Measurements from ENCODE around the gene AKNA.
"Not testable (repeated sequence)": the region's sequence is repeated elsewhere in the genome, so short reads cannot be mapped to it uniquely, and the experiment has no call there.

AKNA gene

DNA sequence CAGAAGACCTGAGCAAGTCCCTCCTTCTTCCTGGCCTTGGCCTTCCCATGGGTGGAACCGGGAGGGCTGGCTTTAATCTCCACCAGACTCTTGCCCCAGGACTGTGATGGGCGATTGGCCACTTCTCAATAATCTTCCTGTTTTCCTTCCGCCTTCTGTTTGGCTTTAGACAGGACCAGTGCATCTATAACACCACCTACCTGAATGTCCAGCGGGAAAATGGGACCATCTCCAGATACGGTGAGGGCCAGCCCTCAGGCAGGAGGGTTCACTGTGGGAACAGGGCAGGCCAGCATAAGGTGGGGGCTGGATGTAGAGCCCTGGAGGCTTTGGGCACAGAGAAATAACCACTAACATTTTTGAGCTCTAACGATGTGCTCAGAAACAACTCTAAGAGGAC is 63.9 kb downstream of the AKNA start:
- not testable (repeated sequence) for DNase-seq (ENCODE audit: extremely low read depth in 1 of 2, low read depth in 1 of 2)

DNA sequence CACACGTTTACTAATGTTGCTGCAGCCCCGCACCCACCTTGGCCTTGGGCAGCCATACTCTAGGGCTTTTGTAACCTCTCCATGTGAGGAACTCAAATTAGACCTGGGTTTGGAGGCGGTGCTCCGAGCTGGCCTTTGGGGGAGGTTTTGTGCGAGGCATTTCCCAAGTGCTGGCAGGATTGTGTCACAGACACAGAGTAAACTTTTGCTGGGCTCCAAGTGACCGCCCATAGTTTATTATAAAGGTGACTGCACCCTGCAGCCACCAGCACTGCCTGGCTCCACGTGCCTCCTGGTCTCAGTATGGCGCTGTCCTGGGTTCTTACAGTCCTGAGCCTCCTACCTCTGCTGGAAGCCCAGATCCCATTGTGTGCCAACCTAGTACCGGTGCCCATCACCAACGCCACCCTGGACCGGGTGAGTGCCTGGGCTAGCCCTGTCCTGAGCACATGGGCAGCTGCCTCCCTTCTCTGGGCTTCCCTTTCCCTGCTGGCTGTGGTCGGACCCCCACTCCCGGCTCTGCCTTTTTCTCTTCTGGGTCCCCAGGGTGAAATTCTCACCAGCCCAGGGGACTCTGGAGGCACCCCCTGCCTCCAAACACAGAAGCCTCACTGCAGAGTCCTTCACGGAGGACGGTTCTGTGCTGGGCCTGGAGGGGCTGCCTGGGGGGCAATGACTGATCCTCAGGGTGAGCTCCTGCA is 64.8 kb downstream of the AKNA start, which contains the start of gene ORM1:
TSS of gene ORM1 (plus strand) at position 268 of the 701 bp plus-strand sequence. CDS start at position 304, 36 bp downstream.
- DNase-seq (ENCODE audit: extremely low read depth in 1 of 2, low read depth in 1 of 2): not testable (repeated sequence)

DNA sequence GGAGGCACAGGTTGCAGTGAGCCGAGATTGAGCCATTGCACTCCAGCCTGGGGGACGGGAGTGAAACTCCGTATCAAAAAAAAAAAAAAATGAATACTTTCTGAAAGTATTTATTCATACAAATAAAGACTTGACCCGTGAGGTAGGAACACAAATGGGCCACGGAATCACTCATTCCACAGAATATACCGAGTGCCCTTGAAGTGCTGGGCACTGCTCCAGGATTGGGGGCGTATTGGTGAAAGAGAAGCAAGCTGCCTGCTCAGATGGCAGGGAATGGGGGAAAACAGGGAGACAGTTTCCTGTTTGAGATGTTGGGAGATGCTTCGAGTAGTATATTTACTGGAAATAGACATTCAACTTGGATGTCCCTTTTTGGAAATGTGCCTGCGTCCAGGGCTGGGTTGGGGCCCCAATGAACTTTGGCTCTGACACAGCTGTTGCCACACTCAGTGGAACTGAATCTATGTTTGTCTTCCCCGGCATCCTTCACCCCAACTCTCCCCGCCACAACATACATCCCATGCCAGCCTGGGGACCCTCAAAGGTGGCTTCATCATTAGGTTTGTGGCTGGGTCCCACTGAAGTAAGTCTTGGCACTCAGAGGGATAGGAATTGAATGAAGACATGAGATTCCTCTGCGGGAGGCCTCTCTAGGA is 65.5 kb downstream of the AKNA start:
- DNase-seq (ENCODE audit: extremely low read depth in 1 of 2, low read depth in 1 of 2): not testable (repeated sequence)

DNA sequence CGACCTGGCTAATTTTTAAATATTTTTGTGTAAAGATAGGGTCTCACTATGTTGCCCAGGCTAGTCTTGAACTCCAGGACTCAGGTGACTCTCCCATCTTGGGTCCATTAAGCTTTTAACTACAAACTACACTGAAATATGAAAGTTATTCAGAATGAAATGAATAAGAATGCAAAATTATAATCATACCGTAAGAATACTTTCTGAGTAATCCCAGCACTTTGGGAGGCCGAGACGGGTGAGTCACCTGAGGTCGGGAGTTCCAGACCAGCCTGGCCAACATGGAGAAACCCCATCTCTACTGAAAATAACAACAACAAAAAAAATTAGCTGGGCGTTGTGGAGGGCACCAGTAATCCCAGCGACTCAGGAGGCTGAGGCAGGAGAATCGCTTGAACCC is 66.0 kb downstream of the AKNA start:
- no peak for DNase-seq (ENCODE audit: extremely low read depth in 1 of 2, low read depth in 1 of 2)

DNA sequence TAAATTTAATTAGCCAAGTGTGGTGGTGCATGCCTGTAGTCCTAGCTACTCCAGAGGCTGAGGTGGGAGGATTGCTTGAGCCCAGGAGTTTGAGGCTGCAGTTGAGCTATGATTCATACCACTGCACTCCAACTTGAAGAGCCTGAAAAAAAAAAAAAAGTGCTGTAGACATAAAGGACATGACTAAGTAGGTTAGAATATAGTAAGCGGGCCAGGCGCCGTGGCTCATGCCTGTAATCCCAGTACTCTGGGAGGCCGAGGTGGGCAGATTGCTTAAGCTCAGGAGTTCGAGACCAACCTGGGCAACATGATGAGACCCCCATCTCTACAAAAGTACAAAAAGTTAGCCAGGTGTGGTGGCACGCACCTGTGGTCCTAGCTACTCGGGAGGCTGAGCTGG is 67.1 kb downstream of the AKNA start:
- not testable (repeated sequence) for DNase-seq (ENCODE audit: extremely low read depth in 1 of 2, low read depth in 1 of 2)

DNA sequence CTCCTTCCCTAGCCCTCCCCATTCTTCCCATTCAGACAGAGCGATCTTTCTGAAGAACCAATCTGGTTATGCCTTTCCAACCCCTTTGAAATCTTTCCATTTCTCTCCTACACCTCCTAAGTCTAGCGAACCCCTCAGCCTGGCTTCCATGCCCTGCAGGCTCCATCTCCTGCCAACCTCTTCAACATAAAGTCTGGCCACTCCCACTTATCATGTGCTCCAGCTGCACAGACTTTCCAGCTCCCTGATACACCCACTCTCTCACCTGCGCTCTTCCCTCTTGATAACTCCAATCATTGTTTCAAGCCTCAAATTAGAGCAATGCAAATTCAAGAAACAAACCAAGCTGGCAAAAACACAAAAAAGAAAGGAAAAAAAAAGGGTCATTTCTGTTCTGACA is 68.6 kb downstream of the AKNA start:
- DNase-seq (ENCODE audit: extremely low read depth in 1 of 2, low read depth in 1 of 2): no peak

DNA sequence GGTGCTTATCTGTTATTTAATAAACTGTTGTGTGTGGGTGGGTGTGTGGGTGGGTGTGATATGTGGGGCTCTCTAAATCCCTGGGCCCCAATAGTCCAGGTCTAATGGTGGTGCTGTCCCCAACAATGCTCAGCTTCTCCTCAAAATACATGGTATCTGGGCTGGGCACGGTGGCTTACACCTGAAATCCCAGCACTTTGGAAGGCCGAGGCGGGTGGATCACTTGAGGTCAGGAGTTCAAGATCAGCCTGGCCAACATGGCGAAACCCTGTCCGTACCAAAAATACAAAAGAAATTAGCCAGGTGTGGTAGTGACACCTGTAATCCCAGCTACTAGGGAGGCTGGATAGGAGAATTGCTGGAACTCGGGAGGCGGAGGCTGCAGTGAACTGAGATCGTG is 69.4 kb downstream of the AKNA start:
- no peak for DNase-seq (ENCODE audit: extremely low read depth in 1 of 2, low read depth in 1 of 2)

DNA sequence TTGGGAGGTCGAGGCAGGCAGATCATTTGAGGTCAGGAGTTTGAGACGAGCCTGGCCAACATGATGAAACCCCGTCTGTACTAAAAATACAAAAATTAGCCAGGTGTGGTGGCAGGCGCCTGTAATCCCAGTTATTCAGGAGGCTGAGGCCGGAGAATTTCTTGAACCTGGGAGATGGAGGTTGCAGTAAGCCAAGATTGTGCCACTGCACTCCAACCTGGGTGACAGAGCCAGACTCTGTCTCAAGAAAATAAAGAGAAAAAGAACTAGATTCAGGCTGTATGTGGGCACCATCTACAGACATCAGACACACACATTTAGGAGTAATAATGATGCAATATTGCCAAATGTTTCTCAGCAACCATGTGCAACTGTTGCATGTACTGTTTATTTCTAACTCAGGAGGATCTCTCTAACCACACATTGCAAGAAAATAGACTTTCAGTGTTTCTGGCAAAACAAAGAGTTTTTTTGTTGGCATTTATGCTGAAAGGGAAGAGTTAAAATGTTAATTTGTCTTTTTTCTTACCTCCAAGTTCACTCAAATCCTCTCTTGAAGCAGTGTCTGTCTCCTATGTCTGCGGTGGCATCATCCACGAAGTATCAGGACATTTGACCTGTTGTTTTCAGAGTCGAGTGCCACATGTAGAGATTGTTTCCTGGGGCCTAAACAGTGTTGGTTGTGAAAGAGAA is 70.0 kb downstream of the AKNA start:
- DNase-seq (ENCODE audit: extremely low read depth in 1 of 2, low read depth in 1 of 2): no peak

DNA sequence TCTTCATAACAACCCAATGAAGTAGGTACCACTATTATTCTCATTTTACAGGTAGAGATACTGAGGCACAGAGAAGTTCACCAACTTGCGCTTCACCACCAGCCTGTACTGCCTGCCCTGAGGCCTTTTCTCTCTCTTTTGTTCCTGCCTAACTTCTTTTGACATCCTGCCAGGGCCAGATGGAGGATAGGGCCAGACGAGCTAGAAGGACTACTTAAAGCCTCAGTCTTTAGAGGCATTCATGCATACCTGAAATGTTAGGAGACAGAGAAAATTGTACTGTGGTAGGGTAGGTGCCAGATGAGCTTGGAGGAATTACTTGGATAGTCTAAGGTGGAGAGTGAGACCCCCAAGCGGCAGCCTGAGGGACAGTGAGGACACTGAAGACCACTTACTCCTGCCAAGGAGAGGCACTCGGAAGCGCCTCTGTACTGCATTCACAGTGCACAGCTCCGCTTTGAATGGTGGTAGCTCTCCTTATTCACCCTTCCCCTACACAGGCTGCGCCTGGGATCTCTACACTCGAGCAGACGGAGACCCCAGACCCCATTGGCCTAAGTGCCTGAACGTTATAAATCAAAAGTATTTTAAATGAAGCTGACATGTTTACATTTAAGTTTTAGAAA is 71.1 kb downstream of the AKNA start:
- DNase-seq (ENCODE audit: extremely low read depth in 1 of 2, low read depth in 1 of 2): no peak

DNA sequence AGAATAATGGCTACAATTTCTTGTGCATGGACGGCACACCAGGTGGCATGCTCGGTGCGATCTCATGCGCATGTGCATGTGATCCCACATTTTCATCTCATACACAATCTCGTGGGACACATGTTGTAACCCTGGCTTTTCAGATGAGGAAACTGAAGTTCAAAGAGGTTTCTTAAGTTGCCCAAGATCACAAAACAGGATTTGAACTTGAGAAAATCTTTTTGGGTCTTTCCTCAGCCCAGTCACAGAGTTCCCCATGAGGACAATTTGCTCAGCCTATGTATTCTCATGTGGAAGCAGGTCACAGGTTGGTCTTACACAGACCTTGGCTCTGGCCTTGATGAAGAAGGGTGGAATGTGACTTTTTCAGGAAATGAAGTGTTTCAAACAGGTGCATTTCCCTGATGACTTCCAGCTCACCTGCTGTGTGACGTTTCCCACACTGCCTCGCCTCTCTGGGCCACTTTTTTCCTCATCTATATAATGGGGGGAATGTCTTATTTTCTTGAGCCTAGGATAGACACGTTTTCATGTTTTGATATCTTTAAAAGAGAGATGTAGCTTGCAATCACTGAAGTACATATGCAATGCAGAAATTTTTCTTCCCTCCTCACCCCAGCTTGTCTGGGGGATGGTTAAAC is 71.9 kb downstream of the AKNA start:
- DNase-seq (ENCODE audit: extremely low read depth in 1 of 2, low read depth in 1 of 2): no peak

DNA sequence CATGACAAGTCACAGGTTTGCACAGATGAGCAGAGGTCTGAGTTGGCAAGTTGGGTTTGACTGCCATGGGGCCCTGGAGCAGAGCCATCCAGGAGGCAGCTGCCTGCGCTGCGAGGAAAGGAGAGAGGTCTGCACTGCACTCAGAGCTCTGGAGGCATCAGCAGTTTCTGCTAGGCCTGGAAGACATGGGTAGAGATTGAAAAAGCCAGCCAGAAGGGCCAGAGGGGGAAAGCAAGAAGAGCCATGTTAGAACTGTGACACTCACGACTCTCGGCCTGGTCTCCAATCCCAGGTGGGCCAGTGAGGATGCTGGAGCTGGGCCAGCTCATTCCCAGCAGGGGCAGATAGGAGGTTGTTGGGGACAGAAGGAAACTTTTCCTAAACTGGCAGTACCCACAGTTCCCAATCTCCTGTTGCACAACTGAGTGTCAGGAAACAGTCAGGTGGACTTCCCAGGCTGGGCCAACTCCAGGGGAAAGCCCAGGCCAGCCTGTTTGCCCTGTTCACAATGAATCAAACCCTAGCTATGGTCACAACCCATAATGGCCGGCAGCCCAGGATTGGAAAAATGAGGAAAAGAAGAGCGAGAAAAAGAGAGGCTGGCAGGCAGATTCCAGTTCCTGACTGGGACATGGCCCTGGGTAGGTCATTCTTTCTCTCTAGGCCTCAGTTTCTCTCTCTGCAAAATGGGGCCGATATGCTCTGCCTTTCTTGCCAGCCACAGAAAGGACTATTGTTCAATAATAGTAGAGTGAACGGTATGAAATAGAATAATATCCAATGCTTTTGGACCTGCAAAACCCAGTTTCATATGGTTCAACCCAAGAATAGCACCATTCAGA is 72.7 kb downstream of the AKNA start:
- DNase-seq (ENCODE audit: extremely low read depth in 1 of 2, low read depth in 1 of 2): no peak

DNA sequence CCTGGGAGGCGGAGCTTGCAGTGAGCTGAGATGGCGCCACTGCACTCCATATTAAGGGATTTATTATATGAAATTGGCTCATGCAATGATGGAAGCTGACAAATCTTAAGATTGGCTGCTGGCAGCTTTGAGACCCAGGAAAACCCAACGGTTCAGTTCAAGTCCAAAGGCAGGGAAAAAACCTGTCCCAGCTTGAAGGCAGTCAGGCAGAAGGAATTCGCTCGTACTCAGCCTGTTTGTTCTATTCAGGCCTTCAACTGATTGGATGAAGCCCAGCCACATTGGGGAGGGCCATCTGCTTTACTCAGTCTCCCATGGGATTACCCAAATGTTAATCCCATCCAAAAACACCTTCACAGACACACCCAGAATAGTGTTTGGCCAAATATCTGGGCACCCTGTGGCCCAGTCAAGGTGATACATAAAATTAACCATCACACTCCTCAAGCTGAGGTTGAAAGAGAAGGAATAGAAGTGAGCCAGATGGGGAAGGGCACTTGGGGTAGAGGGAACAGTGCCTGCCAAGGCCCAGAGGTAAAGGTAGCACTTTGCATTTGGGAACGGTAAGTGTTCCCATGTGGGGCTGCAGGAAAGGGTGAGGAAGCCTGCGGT is 73.4 kb downstream of the AKNA start:
- no peak for DNase-seq (ENCODE audit: extremely low read depth in 1 of 2, low read depth in 1 of 2)

DNA sequence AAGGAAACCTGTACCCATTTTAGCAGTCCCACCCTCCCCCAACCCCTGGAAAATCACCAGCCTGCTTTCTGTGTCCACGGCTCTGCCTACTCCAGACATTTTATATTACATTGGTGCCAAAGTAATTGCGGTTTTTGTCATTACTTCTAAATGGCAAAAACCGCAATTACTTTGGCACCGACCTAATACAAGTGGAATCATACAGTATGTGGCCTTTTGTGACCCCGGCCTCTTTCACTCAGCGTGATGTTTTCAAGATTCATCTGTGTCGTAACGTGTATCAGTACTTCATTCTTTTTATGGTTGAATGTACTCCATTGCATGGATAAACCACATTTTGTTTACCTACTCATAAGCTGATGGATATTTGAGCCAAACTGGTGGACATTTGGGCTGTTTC is 74.6 kb downstream of the AKNA start:
- DNase-seq (ENCODE audit: extremely low read depth in 1 of 2, low read depth in 1 of 2): no peak

DNA sequence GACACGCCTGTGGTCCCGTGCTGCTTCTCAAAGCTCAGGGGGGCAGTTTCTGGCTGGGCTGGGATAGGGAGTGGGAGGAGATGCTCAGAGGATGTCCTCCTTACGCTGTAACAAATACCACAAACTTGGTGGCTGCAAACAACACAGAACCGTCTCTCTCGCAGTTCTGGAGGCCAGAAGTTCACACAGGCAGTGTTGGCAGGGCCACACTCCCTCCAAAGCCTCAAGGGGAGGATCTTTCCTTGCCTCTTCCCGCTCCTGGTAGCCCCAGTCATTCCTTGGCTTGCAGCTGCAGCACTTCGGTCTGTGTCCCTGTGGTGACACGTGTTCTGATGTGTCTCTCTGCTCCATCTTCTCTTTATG is 75.3 kb downstream of the AKNA start:
- no peak for DNase-seq (ENCODE audit: extremely low read depth in 1 of 2, low read depth in 1 of 2)

DNA sequence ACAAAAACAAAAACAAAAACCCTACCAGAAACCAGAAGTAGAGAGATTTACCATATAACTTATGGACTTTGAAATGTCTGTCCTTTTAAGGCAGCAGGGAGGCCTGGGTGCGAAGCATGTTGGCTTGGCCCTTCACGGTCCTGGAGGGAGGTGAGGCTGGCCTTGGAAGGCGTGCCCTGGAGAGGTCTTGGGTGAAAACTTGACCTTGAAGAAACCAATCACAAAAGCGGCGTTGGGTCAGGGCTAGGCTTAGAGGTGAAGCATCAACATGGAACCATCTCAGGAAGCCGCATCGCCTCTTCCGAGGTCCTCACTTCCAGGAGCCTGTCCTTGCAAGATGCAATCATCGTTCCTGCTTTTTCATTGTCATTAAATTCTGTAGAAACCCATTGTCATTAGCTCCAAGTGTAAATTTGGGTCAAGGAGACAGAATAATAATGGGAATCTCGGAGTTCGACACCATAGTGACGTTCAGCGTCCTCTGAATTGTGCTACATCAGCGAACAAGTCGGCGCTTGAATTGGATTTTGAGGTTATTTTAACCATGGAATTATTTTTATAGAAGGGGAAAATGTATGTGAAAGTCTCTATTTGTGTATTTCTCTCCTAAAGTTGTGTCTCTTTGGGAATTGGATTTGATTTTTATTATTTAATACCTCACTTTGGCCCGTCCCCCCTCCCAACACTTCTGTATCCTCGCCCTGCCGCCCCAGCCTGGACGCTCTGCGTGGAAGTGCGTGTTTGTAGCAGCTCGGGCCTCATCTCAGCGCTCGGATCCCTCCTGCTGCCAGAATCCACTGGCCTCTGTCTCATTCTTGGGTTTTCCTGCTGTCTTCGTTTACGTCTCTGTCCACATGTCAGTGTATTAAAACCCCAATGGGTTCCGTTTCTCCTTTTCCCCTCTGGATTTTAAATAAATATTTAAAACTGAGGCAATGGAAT is 75.9 kb downstream of the AKNA start:
- DNase-seq (ENCODE audit: extremely low read depth in 1 of 2, low read depth in 1 of 2): no peak

DNA sequence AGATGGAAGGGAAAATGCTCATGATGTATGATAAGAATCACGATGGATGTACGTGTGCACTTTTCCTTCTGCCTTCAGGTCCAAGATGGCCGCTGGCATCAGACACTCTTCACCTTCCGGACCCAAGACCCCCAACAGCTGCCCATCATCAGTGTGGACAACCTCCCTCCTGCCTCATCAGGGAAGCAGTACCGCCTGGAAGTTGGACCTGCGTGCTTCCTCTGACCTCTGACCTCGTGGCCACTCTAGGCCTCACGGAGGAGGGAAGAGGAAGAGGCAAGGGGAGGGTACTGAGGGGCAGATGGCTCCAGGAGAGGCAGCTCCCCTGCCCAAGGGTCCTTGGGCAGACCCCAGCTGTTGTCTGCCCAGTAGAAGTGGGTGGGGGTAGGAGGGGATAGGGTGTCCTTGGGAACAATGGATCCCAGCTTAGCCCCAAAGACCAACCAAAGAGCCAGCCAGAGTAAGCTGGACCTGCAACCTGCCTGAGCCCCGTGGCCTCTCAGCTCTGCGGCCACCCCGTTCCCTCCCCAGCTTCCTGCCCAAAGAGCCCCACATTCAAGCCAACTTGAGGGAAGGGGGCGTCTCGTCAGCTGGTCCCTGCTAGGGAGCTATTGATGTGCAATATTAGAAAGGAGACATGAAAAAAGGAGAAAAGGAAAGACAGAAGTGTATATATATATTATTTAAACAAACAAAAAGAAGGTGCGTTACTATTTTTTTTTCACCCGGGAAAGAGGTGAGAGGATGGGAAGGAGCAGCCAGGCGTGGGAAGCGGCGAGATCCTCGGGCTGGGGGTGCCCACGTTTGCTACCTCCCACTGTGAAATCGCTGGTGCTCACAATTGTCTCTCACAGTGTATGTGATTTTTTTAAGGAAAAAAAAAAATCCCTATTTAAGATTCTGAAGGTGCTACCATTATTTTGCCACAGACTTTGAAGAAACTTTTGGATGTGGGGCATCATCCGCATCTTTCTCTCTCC is 77.0 kb downstream of the AKNA start:
- no peak for DNase-seq (ENCODE audit: extremely low read depth in 1 of 2, low read depth in 1 of 2)

DNA sequence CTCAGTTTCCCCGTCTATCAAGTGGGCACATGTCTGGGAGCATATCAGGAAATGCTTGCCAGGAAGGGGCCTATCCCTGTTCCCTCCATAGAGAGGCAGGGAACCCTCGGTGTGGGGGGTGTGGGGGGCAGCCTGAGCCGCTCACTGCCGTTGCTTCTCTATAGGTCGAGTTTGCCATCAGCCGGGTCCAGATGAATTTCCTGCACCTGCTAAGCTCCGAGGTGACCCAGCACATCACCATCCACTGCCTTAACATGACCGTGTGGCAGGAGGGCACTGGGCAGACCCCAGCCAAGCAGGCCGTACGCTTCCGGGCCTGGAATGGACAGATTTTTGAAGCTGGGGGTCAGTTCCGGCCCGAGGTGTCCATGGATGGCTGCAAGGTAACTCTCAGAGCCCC is 78.7 kb downstream of the AKNA start:
- DNase-seq (ENCODE audit: extremely low read depth in 1 of 2, low read depth in 1 of 2): no peak

Data from activated CD8-positive, alpha-beta memory T cell treated with anti-CD3 and anti-CD28 coated beads for 1 hour (primary cell).